LHCN-M2 (cell line): ENCODE results near the gene POU4F3. TPM values are rescaled to one million over a fixed set of nuclear protein-coding genes. Genes with fewer than 3 reads are reported as not detected.
"Not testable (repeated sequence)": the region's sequence is repeated elsewhere in the genome, so short reads cannot be mapped to it uniquely, and the experiment has no call there.

Experiments
- DNase-seq: peaks from one replicate; pipeline ENCODE4 v3.0.0-alpha.2; 2012; ENCODE audit warnings: low read depth
- polyA plus RNA-seq: library from polyadenylated mRNA; unstranded; fragments of >200 nt; gene quantifications from one replicate; pipeline ENCODE4 v1.2.1, GENCODE V29; 2012; ENCODE audit warnings: missing spikeins
- total RNA-seq: library from RNA; depleted of rRNA; stranded (reverse); fragments of >200 nt; gene quantifications from 2 replicates; pipeline ENCODE4 v1.2.3, GENCODE V29; 2014; rRNA removed

POU4F3 gene, protein sequence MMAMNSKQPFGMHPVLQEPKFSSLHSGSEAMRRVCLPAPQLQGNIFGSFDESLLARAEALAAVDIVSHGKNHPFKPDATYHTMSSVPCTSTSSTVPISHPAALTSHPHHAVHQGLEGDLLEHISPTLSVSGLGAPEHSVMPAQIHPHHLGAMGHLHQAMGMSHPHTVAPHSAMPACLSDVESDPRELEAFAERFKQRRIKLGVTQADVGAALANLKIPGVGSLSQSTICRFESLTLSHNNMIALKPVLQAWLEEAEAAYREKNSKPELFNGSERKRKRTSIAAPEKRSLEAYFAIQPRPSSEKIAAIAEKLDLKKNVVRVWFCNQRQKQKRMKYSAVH
- total RNA-seq = 0.06 TPM in 1 of 2 replicates, not detected in the other
- polyA plus RNA-seq = 0.06 TPM

DNA sequence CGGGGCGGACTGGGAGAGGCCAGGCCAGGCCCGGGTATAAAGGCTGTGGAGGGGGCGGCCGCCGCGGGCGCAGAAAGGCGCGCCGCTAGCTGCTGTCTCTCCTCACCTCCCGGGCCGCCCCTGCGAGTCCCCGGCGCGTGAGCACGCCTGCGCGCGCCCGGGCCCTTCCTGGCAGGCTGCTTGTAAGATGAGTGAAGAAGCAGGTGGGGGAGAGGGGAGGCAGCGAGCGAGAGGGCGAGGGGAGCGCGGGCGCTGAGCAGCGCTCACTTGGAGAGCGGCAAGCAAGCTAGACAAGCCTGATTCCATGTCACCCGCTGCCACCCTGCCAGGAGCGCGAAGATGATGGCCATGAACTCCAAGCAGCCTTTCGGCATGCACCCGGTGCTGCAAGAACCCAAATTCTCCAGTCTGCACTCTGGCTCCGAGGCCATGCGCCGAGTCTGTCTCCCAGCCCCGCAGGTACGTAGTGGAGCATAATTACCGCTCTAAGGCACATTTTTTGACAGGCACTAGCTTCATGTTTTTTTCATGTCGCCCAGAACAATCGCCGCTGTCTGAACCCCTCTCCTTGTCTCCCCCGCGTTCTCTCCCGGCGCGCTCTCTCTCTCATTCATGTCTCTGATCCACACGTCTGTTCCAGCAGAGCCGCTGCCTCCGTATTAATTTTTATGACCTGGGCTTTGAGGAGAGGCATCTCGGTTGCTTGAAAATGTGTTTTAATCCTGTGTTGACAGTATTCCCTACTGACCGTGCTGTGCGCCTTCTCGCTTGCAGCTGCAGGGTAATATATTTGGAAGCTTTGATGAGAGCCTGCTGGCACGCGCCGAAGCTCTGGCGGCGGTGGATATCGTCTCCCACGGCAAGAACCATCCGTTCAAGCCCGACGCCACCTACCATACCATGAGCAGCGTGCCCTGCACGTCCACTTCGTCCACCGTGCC, at the start of gene POU4F3:
POU4F3 (plus strand) TSS at position 66 of the 941 bp plus-strand sequence; CDS start at position 340, 274 bp downstream.
- no peak for DNase-seq

DNA sequence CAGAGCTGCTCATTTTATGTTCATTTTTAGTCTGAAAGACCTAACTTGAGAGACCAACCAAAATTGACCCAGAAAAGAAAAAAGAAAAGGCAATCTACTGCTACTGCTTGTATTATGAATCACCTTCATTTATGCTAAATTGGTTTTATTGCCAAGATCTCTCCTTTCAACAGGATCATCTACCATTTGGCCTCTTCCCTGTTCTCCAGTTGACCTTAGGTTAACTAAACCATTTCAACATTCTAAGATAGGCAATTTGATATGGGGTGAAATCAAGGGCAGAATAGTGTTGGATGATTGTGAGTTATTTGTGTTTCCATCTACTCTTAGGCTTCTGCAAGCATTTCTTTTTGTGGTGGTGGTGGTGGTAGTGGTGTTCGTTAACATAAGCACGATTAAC, 48.3 kb upstream of the POU4F3 start:
- DNase-seq = peak; percentile 51

DNA sequence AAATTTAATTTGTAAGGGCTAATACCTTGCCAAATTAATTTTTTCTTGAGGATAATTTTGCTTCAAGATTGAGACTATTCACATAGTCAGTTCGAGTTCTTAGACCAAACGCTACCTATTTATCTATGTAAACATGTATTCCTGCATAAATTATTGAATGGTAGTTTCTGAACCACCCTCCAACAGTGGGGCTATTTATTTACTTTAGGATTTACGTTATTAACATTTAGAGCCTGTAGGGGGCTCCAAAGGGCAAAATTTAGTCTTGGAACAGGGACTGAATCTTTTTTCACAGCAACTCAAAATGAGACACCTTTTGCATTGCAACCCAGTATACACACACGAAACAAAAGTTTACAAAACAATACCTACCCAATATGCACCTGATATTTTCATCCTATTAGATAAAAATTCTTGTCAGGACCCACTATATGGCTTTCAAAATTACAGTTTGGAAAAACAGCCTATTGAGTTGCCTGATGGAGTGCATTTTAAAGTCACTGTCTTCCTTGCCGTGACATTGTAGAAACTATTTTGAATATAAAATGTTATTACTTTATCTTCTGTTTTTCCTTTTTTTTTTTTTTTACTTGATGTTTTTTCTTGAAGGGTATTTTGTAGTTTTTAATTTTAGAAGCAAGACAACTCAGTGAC, 47.1 kb upstream of the POU4F3 start:
- DNase-seq = peak; percentile 50

DNA sequence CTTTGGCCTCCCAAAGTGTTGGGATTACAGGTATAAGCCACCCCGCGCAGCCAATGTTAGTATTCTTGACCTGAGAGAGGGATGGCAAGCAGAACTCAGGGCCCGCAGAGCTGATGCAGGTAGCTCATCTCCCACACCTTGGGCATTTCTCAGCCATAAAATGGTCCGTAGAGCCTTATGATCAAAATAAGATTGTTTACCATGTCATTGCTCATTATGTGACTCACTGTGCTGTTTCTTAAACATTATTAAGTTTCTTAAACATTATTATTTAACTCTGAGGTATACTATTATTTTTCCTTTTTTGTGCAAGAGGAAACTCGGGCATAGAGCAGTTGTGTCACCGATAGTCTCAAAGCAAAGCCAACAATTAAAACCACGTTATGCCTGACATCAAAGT, 42.4 kb upstream of the POU4F3 start:
- DNase-seq = no peak

DNA sequence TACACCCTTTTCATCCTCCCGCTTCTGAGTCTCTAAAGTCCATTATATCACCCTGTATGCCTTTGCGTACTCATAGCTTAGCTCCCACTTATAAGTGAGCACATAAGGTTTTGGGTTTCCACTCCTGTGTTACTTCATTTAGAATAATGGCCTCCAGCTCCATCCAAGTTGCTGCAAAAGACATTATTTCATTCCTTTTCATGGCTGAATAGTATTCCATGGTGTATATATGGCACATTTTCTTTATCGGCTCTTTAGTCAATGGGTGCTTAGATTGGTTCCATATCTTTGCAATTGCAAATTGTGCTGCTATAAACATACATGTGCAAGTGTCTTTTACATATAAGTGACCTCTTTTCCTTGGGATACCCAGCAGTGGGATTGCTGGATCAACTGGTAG, 39.7 kb upstream of the POU4F3 start:
- not testable (repeated sequence) for DNase-seq

DNA sequence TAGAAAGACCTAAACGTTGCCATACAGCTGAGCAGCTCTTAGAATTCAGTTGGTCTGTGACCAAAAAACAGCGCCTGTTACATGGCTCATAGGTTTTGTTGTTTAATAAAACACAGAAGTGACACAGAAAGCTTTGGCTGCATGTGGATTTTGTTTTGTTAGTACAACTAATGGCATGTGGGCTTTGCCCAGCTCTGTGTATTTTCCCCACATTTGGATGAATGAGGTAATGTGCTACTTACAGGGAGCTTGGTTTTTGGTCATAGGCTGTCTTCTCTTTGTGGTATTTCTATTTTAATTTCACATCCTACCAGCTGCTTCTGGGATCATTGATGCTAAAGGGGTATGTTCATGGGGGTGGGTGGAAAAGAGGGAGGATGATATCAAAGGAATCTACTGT, 37.0 kb upstream of the POU4F3 start:
- DNase-seq = peak; percentile 17

DNA sequence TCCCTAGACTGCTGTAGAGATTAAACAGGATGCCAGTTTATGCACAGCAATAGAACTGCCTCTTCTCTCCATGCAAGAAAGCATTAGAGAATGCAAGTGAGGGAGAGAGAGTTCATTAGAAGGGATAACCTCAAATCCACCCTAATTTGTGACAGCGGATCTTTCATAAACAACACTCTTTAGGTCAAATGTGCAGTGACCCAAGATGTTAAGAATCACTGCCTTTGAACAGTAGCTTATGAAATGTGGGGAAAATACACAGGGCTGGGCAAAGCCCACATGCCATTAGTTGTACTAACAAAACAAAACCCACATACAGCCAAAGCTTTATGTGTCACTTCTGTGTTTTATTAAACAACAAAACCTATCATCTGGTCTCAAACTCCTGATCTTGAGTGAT, 36.2 kb upstream of the POU4F3 start:
- DNase-seq = no peak

DNA sequence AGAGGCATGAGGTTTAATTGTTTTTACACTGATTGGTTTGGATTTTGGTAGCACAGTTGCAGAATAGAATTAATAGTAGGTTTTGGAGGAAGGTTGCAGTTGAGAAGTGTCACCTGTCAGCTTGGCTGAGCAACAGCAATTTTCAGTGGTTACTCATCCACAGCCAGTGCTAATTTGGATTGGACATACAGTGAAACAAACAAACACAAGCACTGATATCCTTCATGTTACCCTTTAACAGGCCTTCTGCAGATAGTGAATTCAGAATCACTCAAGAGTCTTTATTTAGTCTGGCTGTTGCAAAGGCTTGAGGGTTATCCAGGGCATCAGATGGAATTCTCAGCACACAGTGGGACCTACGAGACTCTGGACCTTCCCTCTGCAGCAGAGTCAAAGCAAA, 31.8 kb upstream of the POU4F3 start:
- no peak for DNase-seq

DNA sequence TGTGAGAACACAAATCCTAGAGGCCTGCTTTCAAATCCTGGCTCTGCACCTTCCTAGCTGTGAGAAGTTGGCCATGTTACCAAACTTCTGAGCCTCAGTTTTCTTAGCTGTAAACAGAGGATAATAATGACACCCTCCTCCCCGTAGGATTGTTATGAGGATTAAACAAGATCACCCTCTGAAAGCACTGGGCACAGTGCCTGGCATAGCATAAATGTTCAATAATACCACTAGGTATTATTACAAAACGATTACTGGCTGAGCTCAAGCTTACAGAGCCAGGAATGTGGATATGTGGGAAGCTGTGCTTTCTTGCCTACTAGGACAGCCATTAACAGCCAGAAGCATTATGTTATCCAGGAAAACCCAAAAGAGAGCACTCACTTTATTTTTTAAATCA, 30.8 kb upstream of the POU4F3 start:
- DNase-seq = no peak

DNA sequence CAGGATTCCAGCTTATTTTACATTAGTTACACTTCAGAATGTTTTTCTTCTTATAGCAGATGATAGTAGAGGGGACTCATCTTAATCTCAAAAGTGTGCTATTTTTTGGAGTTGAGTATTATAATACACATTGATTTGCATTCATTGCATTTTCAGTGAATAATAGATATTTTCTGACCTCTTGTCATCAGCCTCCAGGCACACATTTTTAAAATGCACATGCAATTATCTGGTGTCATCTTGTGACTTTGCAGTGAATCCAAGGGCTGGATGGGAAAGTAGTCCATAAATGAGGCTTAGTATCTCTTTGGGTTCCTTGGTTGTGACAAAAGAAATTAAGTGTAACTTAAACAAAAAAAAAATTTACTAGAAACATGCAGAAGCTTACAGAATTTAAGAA, 28.1 kb upstream of the POU4F3 start:
- no peak for DNase-seq

DNA sequence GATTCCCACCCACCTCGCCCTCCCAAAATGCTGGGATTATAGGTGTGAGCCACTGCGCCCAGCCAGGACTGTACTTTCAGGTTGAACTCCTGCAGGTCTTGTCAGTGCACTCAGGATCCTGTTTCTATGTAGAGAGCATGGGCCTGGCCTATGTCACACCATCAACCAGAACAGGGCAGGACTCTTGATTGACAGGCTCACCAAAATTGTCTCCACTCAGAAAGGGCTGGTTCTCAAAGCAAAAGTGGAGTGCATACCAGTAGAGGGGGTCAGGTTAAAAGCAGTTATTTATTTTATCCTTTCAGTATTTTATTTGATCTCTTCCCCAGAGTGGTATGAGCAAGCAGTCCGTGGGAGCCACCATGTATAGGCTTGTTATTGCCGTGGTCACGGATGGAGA, 27.4 kb upstream of the POU4F3 start:
- no peak for DNase-seq

DNA sequence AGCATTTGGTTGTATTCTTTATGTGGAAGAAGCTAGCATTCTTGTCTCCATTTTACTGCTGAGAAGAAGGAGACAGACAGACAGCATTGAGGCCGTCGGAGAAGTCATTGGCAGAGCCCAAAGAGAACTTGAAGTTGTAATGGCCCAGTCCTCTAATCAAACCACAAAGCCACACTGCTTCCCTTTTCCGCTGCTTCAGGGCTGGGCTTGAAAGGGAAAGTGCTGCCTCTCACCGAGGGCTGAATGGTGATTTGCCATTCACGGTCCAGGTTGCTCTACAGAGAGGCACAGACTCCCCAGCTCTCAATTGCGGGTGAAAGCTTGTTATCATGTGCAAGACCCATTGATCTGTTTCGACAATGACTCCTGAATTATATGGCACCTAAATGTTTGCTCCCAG, 25.6 kb upstream of the POU4F3 start:
- DNase-seq = no peak

DNA sequence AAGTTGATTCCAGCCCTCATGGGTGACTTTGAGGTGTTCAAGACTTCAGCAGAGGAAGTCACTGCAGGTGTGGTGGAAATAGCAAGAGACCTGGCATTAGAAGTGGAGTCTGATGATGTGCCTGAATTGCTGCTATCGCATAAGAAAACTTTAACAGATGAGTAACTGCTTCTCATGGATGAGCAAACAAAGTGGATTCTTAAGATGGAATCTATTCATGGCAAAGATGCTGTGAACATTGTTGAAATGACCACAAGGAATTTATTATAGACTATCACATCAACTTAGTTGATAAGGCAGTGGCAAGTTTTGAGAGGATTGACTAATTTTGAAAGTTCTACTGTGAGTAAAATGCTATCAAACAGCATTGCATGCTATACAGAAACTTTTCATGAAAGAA, 17.1 kb upstream of the POU4F3 start:
- no peak for DNase-seq

DNA sequence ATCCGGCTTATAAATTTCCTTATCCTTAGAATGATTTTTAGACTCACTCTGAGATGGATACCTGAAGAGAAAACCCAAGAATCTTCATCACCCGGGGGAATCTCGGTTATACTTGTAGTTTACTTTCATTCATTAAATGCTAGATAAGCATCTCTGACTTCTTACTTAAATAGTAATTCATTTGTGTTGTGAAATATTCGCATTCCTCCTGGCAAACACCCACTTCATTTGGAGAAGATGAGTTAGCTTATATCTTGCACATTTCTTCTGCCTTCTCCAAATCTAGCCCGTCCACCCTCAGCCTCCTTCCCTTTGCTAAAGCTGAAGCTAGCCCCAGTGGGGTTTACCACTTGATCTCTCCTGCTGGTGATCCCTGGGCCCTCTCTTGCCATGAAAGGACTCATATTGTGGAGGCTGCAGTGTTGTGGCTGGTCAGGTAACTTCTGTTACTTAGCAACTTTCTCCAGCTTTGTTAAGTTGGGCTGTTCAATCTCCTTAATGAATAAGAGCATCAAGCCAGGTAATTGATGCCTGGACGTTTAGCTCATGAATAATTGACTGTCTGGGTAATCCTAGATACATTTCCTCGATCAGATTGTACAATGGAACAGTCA, 11.3 kb upstream of the POU4F3 start:
- no peak for DNase-seq

DNA sequence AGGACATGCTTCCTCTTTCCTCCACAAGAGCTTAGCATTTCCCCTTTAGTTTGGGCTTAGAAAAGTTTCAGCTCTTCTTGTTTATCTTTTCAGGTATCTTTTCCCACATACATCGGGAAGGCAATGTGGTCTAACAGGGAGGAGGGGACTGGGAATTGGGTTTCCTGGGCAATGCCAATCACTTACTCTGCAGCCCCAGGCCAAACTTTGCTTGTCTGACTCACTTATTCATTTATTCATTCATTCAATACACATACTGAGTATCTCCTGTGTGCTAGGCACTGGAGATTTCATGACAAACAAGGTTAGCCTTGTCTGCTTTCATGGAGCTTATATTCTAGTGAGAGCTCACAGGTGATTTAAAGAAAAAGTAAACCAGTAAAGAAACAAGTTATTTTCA, 10.7 kb upstream of the POU4F3 start:
- DNase-seq = no peak

DNA sequence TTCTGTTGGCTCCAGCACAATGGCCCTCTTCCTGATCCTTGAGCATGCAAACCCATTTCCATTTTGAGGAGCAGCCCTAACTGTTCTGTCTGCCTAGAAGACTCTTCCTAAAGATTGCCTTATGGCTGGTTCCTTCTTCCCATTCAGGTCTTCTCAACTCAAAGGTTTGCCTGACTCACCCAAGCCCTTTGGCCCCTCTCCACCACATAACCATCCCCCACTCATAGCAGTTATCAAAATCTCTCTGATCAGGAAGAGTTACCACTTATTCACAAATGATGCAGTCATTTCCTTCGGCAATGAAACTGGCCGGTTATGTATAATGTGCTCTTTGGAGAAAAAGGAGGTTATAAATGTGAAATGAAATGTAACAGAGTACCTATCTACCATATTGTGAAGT, 8.9 kb upstream of the POU4F3 start:
- DNase-seq = no peak

DNA sequence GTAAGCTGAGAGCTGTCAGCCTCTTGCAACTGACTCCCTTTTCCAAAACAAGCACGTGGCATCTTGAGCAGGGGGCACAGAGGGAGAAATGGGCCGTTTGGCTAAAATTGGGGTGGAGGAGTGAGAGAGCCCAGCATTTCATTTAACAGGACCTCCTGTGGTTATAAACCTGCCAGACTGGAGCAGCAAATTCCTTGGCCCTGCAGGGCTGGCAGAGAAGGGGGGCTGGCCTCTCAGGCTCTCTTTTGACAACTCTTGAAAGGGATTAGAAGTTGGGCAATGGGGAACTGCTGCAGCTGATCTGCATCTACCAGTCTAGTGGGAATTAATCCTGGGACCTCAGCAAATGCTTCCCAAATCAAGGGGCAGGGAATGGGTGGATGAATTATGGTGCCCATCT, 7.2 kb upstream of the POU4F3 start:
- no peak for DNase-seq

DNA sequence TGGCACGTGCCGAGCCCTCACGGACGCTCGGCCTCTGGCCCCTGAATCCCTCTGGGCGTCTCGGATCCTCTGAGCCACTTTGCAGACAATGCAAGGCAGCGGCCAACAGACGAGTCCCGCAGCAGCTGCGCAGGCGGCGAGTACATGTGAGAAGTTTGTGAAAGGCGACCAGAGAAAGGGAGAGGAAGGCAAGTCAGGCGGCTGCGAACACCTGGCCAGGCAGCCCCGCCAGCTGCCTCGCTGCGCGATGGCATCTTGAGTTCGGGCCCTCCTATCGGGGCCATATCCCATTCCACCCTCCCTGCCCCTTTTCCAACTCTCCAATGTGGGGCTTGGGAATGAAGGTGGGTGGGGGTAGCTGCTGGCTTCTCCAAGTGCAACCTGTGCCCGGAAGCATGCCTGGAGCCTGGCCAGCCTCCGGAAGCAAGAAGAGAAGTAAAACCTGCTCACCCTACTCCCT, 4.5 kb upstream of the POU4F3 start:
- no peak for DNase-seq

DNA sequence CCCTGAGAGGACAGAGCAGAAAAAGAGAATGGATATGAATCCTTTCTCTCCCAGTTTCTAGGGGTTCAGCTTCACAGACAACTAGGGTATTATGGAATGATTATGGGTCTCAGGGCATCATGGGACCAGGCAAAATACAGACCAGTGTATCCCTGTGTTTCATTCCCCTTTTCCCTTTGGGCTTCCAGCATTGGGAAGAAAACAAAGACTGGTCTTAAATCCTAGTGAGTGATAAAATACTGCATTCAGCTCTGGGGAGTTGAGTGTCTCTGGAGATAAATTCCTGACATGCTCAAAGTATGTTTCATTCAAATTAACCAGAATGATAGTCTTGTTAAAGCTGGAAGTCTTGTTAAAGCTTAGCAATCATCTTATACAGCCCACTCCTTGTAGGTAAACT, 2.4 kb upstream of the POU4F3 start:
- DNase-seq = no peak

DNA sequence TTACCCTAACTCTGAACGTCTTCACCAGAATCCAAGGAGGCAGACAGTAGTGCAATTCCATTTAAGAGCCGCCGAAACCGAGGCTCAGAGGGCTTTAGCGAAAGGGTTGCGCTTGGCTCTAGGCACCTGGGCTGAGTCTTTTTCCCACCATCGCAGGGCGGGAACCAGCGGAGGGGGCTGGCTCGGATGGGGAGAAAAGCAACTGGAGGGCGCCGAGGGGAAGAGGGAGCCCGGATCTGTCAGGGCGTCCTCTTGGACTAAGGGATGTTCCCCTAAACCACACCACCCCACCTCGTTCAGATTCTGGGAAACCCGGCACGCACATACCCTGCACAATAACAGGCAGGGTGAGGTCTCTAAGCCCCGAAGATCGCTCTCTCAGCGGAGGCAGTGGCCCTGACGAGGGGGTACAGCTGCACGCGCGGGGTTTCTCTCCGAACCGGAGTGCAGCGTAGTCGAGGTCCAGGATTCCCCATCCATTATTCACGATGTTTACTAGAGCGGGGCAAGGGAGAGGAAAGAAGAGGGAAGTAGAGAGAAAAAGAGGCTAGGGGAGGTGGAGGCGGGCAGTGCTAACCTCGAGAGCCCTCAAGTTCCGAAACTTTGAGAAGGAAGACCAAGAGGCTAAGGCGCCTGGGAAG, 1.3 kb upstream of the POU4F3 start:
- DNase-seq = no peak

DNA sequence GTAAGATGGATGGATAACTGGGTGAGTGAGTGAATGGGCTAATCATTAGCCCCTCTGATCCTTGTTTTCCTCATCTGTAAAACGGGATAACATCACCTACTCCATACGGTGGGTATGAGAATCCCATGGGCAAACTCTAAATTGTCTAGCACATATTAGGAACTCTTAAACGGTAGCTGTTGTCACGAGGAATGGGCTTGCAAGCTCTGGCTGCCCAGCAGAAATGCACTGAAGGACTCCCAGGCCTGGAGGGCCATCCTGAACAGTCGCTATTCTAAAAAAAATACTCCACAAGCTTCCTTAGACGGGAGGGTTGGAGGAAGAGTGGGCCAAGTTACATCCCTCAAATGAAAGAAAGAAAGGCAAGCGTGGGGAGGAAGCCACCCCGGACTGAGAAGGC, 711 bp upstream of the POU4F3 start:
- DNase-seq = no peak
